ENCODE data around the gene GAB2. TPM values are rescaled to one million over a fixed set of nuclear protein-coding genes. Genes with fewer than 3 reads are reported as not detected.
"Not testable (repeated sequence)": the region's sequence is repeated elsewhere in the genome, so short reads cannot be mapped to it uniquely, and the experiment has no call there.

The GAB2 gene, protein sequence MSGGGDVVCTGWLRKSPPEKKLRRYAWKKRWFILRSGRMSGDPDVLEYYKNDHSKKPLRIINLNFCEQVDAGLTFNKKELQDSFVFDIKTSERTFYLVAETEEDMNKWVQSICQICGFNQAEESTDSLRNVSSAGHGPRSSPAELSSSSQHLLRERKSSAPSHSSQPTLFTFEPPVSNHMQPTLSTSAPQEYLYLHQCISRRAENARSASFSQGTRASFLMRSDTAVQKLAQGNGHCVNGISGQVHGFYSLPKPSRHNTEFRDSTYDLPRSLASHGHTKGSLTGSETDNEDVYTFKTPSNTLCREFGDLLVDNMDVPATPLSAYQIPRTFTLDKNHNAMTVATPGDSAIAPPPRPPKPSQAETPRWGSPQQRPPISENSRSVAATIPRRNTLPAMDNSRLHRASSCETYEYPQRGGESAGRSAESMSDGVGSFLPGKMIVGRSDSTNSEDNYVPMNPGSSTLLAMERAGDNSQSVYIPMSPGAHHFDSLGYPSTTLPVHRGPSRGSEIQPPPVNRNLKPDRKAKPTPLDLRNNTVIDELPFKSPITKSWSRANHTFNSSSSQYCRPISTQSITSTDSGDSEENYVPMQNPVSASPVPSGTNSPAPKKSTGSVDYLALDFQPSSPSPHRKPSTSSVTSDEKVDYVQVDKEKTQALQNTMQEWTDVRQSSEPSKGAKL
- polyA plus RNA-seq (2011; rRNA removed) (7.9 and 8.7 TPM in 2 replicates), polyA minus RNA-seq (2011; rRNA and poly(A)+ RNA removed) (14.0 and 16.2 TPM in 2 replicates)

GRCh38 chr11:78417175-78417887 lies at the start of gene GAB2:
Gene GAB2, minus strand, starts transcription at chr11:78417820. Its CDS starts 100 bp downstream, at chr11:78417720.
- DNase-seq (ENCODE audit: low read depth, low spot score), result no peak
- no peaks in the 10 kb centered on the region; the same call in 1 of the 2 replicates for H3K9me3 ChIP-seq (ENCODE audit: control insufficient read depth, insufficient read depth, low read length)
- CTCF ChIA-PET, result interaction anchor here (1.2 to 7.4 kb wide), 3 partner anchors 71 to 189 kb away, joined by 4 to 55 read pairs (median 17); no protein-coding TSS in a partner anchor
- TF ChIP-seq, protein P1, sequence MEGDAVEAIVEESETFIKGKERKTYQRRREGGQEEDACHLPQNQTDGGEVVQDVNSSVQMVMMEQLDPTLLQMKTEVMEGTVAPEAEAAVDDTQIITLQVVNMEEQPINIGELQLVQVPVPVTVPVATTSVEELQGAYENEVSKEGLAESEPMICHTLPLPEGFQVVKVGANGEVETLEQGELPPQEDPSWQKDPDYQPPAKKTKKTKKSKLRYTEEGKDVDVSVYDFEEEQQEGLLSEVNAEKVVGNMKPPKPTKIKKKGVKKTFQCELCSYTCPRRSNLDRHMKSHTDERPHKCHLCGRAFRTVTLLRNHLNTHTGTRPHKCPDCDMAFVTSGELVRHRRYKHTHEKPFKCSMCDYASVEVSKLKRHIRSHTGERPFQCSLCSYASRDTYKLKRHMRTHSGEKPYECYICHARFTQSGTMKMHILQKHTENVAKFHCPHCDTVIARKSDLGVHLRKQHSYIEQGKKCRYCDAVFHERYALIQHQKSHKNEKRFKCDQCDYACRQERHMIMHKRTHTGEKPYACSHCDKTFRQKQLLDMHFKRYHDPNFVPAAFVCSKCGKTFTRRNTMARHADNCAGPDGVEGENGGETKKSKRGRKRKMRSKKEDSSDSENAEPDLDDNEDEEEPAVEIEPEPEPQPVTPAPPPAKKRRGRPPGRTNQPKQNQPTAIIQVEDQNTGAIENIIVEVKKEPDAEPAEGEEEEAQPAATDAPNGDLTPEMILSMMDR (IDR thresholded peaks at IDR 0.05; ENCODE audit: low read depth, low read length), result no peak
- POLR2A ChIA-PET, result interaction anchor here (0.6 to 1.4 kb wide), 6 partner anchors 156 to 416 kb away, joined by 3 to 9 read pairs (median 8); partner anchors contain the start of genes KCTD21 and USP35
- H3K27me3 ChIP-seq (ENCODE audit: control insufficient read depth, insufficient read depth, low read length), result no peaks in the 10 kb centered on the region
- H3K27ac ChIP-seq (ENCODE audit: low read depth, low read length), result peak within 1 kb of the TSS; percentile 97
- H3K4me3 ChIP-seq (ENCODE audit: low read depth, low read length), result peak within 1 kb of the TSS; percentile 74

DNA sequence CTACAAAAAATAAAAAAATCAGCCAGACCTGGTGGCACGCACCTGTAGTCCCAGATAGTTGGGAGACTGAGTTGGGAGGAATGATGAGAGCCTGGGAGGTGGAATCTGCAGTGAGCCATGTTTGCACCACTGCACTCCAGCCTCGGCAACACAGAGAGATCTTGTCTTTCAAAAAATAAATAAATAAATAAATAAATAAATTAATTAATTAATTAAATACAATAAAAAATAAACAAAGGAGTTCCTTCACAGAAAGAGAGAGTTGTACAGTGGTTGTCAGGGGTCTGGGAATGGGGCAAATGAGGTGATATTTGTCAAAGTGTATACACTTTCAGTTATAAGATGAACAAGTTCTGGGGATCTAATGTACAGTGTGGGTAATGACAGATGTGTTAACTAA lies 49.8 kb upstream of the GAB2 start:
- CTCF ChIA-PET, result interaction anchor here (0.8 kb wide), 1 partner anchor 97 kb away, joined by 8 read pairs; no protein-coding TSS in a partner anchor
- Histone ChIP-seq H3K4me3 (ENCODE audit: low read depth, low read length) (no peak overlapping the region), H3K27me3 (ENCODE audit: control insufficient read depth, insufficient read depth, low read length) (no peaks in the 10 kb centered on the region), H3K27ac (ENCODE audit: low read depth, low read length) (no peak overlapping the region), H3K9me3 (ENCODE audit: control insufficient read depth, insufficient read depth, low read length) (no peaks in the 10 kb centered on the region; the same call in 1 of the 2 replicates)
- TF ChIP-seq, protein P1 (IDR thresholded peaks at IDR 0.05; ENCODE audit: low read depth, low read length), result no peak
- POLR2A ChIA-PET, result no interaction called here
- no peak for DNase-seq (ENCODE audit: low read depth, low spot score)

DNA sequence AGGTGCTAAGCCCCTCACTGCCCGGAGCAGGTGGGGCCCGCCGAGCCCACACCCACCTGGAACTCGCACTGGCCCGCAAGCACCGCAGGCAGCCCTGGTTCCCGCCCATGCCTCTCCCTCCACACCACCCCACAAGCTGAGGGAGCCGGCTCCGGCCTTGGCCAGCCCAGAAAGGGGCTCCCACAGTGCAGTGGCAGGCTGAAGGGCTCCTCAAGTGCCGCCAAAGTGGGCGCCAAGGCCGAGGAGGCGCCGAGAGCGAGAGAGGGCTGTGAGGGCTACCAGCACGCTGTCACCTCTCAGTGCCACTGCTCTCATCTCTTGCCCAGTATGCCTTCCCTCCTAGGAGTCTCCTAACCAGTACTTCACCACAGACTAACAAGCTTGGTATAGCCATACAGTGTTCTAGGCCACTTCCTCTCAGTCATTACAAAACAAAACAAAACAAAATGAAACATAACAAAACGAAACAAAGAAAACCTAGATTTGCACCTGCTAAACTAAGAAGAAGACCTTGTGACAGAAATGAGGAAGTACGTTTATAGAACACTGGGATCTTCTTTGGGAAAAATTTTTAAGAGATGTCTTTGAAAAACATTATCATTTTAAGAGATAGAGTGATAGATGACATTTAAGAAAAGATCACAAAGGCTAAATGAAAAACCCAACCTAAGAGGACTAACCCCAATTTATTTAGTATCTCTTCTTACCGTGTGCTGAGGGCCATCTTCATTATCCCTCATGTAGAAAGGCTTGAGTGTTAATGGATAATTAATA lies 47.7 kb upstream of the GAB2 start:
- H3K27ac ChIP-seq (ENCODE audit: low read depth, low read length), result no peak overlapping the region
- DNase-seq (ENCODE audit: low read depth, low spot score), result no peak
- no peaks in the 10 kb centered on the region; the same call in 1 of the 2 replicates for H3K9me3 ChIP-seq (ENCODE audit: control insufficient read depth, insufficient read depth, low read length)
- TF ChIP-seq, protein P1 (IDR thresholded peaks at IDR 0.05; ENCODE audit: low read depth, low read length), result no peak
- H3K27me3 ChIP-seq (ENCODE audit: control insufficient read depth, insufficient read depth, low read length), result no peaks in the 10 kb centered on the region
- ChIA-PET CTCF (interaction anchor here (1.0 kb wide), 1 partner anchor 45 kb away, joined by 4 read pairs; no protein-coding TSS in a partner anchor), POLR2A (no interaction called here)
- no peak overlapping the region for H3K4me3 ChIP-seq (ENCODE audit: low read depth, low read length)

DNA sequence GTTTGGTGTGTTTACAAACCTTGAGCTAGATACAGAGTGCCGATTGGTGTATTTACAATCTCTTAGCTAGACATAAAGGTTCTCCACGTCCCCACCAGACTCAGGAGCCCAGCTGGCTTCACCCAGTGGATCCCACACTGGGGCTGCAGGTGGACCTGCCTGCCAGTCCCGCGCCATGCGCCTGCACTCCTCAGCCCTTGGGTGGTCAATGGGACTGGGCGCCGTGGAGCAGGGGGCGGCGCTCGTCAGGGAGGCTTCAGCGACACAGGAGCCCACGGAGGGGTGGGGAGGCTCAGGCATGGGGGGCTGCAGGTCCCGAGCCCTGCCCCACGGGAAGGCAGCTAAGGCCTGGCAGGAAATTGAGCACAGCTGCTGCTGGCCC lies 47.2 kb upstream of the GAB2 start:
- POLR2A ChIA-PET; H3K9me3 ChIP-seq (ENCODE audit: control insufficient read depth, insufficient read depth, low read length); H3K4me3 ChIP-seq (ENCODE audit: low read depth, low read length); H3K27ac ChIP-seq (ENCODE audit: low read depth, low read length); DNase-seq (ENCODE audit: low read depth, low spot score); CTCF ChIA-PET; H3K27me3 ChIP-seq (ENCODE audit: control insufficient read depth, insufficient read depth, low read length): not testable (repeated sequence)

GRCh38 chr11:78460471-78460870 lies 42.9 kb upstream of the GAB2 start:
- ChIA-PET POLR2A (no interaction called here), CTCF (no interaction called here)
- DNase-seq (ENCODE audit: low read depth, low spot score), result no peak
- Histone ChIP-seq H3K27ac (ENCODE audit: low read depth, low read length) (no peak overlapping the region), H3K4me3 (ENCODE audit: low read depth, low read length) (no peak overlapping the region), H3K9me3 (ENCODE audit: control insufficient read depth, insufficient read depth, low read length) (no peaks in the 10 kb centered on the region; the same call in 1 of the 2 replicates), H3K27me3 (ENCODE audit: control insufficient read depth, insufficient read depth, low read length) (no peaks in the 10 kb centered on the region)
- TF ChIP-seq, protein P1 (IDR thresholded peaks at IDR 0.05; ENCODE audit: low read depth, low read length), result no peak

Measured in AG04450 (cell line).